HepG2 (cell line): ENCODE measurements around the gene ANG. TPM values are rescaled to one million over a fixed set of nuclear protein-coding genes. Genes with fewer than 3 reads are reported as not detected.
A peak's percentile ranks its signal among the peaks of the same experiment; 100 is the strongest.

Source experiments
- CSRNP1 ChIP-seq: sonication (generic); formaldehyde crosslinking; IDR thresholded peaks from 2 replicates; pipeline ENCODE4 v1.8.1; 2023; ENCODE audit warnings: mild to moderate bottlenecking, missing genetic modification reagents
- HMG20B ChIP-seq: conservative IDR thresholded peaks from 2 replicates; pipeline ENCODE4 v1.6.1; 2016; ENCODE audit warnings: missing genetic modification reagents, missing compliant biosample characterization
- HNRNPLL ChIP-seq: fragments of 200-400 bp; formaldehyde crosslinking; IDR thresholded peaks from 2 replicates; pipeline ENCODE4 v1.6.1; 2017; ENCODE audit warnings: mild to moderate bottlenecking, low read depth, low read length; ENCODE audit not compliant: poor library complexity, severe bottlenecking
- KAT8 ChIP-seq: IDR thresholded peaks from 2 replicates; pipeline ENCODE4 v1.6.1; 2016; ENCODE audit warnings: missing genetic modification reagents, missing compliant biosample characterization
- KDM4B ChIP-seq: sonication (generic); formaldehyde crosslinking; IDR thresholded peaks from 2 replicates; pipeline ENCODE4 v1.4.0; 2020; ENCODE audit warnings: missing genetic modification reagents
- KLF16 ChIP-seq, 2 experiments: sonication (generic) in 1 of 2; formaldehyde crosslinking in 1 of 2; IDR thresholded peaks; 2 replicates each; pipeline versions ENCODE4 v1.6.1 to v1.8.0; 2016 to 2023; ENCODE audit warnings: missing genetic modification reagents in 2 of 2, missing compliant biosample characterization in 1 of 2
- RFXANK ChIP-seq: IDR thresholded peaks from 2 replicates; pipeline ENCODE4 v1.6.1; 2016
- SNRNP70 ChIP-seq: fragments of 200-400 bp; formaldehyde crosslinking; IDR thresholded peaks from 2 replicates; pipeline ENCODE4 v1.6.1; 2017; ENCODE audit warnings: mild to moderate bottlenecking, low read depth, low read length, moderate library complexity
- TP53 ChIP-seq: sonication (generic); formaldehyde crosslinking; conservative IDR thresholded peaks from 2 replicates; pipeline ENCODE4 v1.4.0; 2020; ENCODE audit warnings: missing genetic modification reagents
- ZBTB46 ChIP-seq: sonication (generic); formaldehyde crosslinking; IDR thresholded peaks from 2 replicates; pipeline ENCODE4 v1.4.0; 2020; ENCODE audit warnings: mild to moderate bottlenecking, missing genetic modification reagents, borderline replicate concordance
- ZNF275 ChIP-seq: sonication (generic); formaldehyde crosslinking; IDR thresholded peaks from 2 replicates; pipeline ENCODE4 v1.8.0; 2022; ENCODE audit warnings: missing genetic modification reagents, mild to moderate bottlenecking, inconsistent platforms, borderline replicate concordance
- ZNF33A ChIP-seq: sonication (generic); formaldehyde crosslinking; IDR thresholded peaks from 2 replicates; pipeline ENCODE4 v1.5.1; 2020; ENCODE audit warnings: missing genetic modification reagents, mild to moderate bottlenecking, moderate library complexity, borderline replicate concordance
- ZNF549 ChIP-seq: sonication (generic); formaldehyde crosslinking; IDR thresholded peaks from 2 replicates; pipeline ENCODE4 v1.5.0; 2020; ENCODE audit warnings: missing genetic modification reagents
- ZNF572 ChIP-seq: sonication (generic); formaldehyde crosslinking; IDR thresholded peaks from 2 replicates; pipeline ENCODE4 v1.5.1; 2020; ENCODE audit warnings: mild to moderate bottlenecking, missing genetic modification reagents
- polyA plus RNA-seq, 8 experiments: library from polyadenylated mRNA; depleted of rRNA in 3 of 8; stranded (reverse) in 7 of 8; unstranded in 1 of 8; fragments of >200 nt; fragmentation: Illumina TruSeq in 4 of 8; extraction: Trizol in 4 of 8; gene quantifications; 2 replicates each; pipeline versions ENCODE4 v1.2.1 to v1.2.3, GENCODE V29; 2011 to 2016; ENCODE audit warnings: low read depth in 4 of 8, missing spikeins in 1 of 8, mixed read lengths in 1 of 8; ENCODE audit not compliant: insufficient read depth in 1 of 8
- total RNA-seq, 5 experiments: library from RNA; depleted of rRNA; stranded (reverse); fragments of >200 nt; fragmentation: Illumina TruSeq; extraction: Trizol; gene quantifications; 2 replicates each; pipeline ENCODE4 v1.2.3, GENCODE V29; 2016; ENCODE audit warnings: low read depth in 1 of 5
- TF ChIP-seq, protein P1 (sequence below): sonication (generic); formaldehyde crosslinking; IDR thresholded peaks from 2 replicates; pipeline ENCODE4 v1.5.0; 2020; ENCODE audit warnings: mild to moderate bottlenecking, missing genetic modification reagents, moderate library complexity
- TF ChIP-seq, protein P2 (sequence below): fragments of 450-650 bp; IDR thresholded peaks from 2 replicates; pipeline ENCODE4 v1.6.1; 2017; ENCODE audit warnings: mild to moderate bottlenecking
- TF ChIP-seq, protein P3 (sequence below): IDR thresholded peaks from 2 replicates; pipeline ENCODE4 v1.6.1; 2012; ENCODE audit warnings: low read depth, low read length, improper control_type of control experiment

Gene ANG
- total and polyA plus RNA-seq, 2 of the 13 experiments (the other 11 are each of a cell fraction or from before 2014, with no cell fraction given), result 83.6 to 401 TPM

DNA sequence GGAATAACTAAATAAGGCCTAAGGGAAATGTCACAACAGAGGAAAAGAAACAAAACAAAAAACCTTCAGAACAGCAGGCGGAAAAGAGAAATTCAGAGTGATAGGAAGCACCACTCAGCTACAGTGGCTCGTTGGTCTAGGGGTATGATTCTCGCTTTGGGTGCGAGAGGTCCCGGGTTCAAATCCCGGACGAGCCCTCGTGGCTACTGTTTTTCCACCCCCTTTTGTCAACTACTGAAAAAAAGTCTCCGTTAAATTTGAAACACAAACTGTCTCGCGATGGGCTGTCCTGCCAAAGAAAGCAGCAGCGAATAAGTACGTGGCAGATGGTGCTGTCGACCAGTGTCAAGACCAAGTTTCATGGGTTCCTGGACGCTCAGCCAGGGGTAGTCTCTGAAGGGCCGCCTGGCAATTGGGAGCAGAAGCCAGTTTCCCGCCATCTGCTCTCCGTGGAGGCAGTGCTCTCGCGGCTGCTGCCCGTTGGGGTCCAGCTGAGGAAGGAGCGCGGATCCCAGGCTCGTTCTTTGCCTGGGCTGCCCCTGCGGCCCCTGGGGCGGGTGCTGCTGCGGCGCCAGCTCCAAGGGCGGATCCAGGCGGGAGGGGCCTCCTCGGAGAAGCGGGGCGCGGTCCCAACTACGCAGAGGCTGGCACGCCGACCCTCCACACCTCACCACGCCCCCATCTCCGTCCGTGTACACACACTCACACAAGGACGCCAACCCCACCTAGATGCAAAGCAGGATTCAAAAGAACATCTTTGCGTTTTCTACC is 4.5 kb upstream of the ANG start, which contains the start of gene RNASE4 (continued):
- TF ChIP-seq, protein P1, sequence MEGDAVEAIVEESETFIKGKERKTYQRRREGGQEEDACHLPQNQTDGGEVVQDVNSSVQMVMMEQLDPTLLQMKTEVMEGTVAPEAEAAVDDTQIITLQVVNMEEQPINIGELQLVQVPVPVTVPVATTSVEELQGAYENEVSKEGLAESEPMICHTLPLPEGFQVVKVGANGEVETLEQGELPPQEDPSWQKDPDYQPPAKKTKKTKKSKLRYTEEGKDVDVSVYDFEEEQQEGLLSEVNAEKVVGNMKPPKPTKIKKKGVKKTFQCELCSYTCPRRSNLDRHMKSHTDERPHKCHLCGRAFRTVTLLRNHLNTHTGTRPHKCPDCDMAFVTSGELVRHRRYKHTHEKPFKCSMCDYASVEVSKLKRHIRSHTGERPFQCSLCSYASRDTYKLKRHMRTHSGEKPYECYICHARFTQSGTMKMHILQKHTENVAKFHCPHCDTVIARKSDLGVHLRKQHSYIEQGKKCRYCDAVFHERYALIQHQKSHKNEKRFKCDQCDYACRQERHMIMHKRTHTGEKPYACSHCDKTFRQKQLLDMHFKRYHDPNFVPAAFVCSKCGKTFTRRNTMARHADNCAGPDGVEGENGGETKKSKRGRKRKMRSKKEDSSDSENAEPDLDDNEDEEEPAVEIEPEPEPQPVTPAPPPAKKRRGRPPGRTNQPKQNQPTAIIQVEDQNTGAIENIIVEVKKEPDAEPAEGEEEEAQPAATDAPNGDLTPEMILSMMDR (CRISPR knock-in tag), result peak; percentile 34
- TF ChIP-seq KDM4B, result no peak; the same call in 1 of the 2 replicates
- TF ChIP-seq ZNF275 (CRISPR knock-in tag), result peak; percentile 84; the same call in 1 of the 2 replicates
- TF ChIP-seq, protein P2, sequence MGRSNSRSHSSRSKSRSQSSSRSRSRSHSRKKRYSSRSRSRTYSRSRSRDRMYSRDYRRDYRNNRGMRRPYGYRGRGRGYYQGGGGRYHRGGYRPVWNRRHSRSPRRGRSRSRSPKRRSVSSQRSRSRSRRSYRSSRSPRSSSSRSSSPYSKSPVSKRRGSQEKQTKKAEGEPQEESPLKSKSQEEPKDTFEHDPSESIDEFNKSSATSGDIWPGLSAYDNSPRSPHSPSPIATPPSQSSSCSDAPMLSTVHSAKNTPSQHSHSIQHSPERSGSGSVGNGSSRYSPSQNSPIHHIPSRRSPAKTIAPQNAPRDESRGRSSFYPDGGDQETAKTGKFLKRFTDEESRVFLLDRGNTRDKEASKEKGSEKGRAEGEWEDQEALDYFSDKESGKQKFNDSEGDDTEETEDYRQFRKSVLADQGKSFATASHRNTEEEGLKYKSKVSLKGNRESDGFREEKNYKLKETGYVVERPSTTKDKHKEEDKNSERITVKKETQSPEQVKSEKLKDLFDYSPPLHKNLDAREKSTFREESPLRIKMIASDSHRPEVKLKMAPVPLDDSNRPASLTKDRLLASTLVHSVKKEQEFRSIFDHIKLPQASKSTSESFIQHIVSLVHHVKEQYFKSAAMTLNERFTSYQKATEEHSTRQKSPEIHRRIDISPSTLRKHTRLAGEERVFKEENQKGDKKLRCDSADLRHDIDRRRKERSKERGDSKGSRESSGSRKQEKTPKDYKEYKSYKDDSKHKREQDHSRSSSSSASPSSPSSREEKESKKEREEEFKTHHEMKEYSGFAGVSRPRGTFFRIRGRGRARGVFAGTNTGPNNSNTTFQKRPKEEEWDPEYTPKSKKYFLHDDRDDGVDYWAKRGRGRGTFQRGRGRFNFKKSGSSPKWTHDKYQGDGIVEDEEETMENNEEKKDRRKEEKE, result no peak
- TF ChIP-seq KAT8 (CRISPR knock-in tag), result 0 out of 2 replicates have a peak, but pooled peaks have one; percentile 13
- TF ChIP-seq, protein P3, sequence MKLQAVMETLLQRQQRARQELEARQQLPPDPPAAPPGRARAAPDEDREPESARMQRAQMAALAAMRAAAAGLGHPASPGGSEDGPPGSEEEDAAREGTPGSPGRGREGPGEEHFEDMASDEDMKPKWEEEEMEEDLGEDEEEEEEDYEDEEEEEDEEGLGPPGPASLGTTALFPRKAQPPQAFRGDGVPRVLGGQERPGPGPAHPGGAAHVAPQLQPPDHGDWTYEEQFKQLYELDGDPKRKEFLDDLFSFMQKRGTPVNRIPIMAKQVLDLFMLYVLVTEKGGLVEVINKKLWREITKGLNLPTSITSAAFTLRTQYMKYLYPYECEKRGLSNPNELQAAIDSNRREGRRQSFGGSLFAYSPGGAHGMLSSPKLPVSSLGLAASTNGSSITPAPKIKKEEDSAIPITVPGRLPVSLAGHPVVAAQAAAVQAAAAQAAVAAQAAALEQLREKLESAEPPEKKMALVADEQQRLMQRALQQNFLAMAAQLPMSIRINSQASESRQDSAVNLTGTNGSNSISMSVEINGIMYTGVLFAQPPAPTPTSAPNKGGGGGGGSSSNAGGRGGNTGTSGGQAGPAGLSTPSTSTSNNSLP, result no peak
- TF ChIP-seq ZNF549 (CRISPR knock-in tag), result peak; percentile 66; the same call in 1 of the 2 replicates
- peak; percentile 83; the same call in 1 of the 2 replicates for TF ChIP-seq RFXANK
- peak; percentile 85 for TF ChIP-seq HNRNPLL
- TF ChIP-seq ZNF572 (CRISPR knock-in tag), result 0 out of 2 replicates have a peak, but pooled peaks have one; percentile 67
- TF ChIP-seq ZNF33A (CRISPR knock-in tag), result no peak
- peak; percentile 66 for TF ChIP-seq CSRNP1 (CRISPR knock-in tag)
- no peak for TF ChIP-seq SNRNP70
- TF ChIP-seq KLF16 (CRISPR knock-in tag; IDR thresholded peaks at IDR 0.05), result peak in 1 of 2 experiments; percentile 63; a peak in 2 of 4 replicates
- 0 out of 2 replicates have a peak, but pooled peaks have one; percentile 34 for TF ChIP-seq TP53 (CRISPR knock-in tag)
- TF ChIP-seq ZBTB46, result no peak
- TF ChIP-seq HMG20B (CRISPR knock-in tag), result 0 out of 2 replicates have a peak, but pooled peaks have one; percentile 81
